ENCODE data around the gene ARPP21.

Gene ARPP21

GRCh38 chr3:35643495-35643894 lies 4.2 kb downstream of the ARPP21 start:
- no peak for DNase-seq

- no peak for DNase-seq
Measured at GRCh38 chr3:35644451-35644850, 5.1 kb downstream of the ARPP21 start.

- DNase-seq, result no peak
Measured at GRCh38 chr3:35645189-35645588, 5.9 kb downstream of the ARPP21 start.

- DNase-seq, result no peak
Measured at GRCh38 chr3:35646081-35646480, 6.8 kb downstream of the ARPP21 start.

- DNase-seq, result no peak
Measured at GRCh38 chr3:35647461-35647860, 8.1 kb downstream of the ARPP21 start.

GRCh38 chr3:35648347-35648746 lies 9.0 kb downstream of the ARPP21 start:
- no peak for DNase-seq

GRCh38 chr3:35649405-35649804 lies 10.1 kb downstream of the ARPP21 start:
- DNase-seq, result no peak

GRCh38 chr3:35651426-35651825 lies 12.1 kb downstream of the ARPP21 start:
- DNase-seq, result no peak

- DNase-seq, result no peak
Measured at GRCh38 chr3:35651851-35652250, 12.5 kb downstream of the ARPP21 start.

GRCh38 chr3:35653347-35653746 lies 14.0 kb downstream of the ARPP21 start:
- no peak for DNase-seq

- peak; percentile 30 to 48 for DNase-seq
Measured at GRCh38 chr3:35654476-35654875, 15.2 kb downstream of the ARPP21 start.

- DNase-seq, result no peak
Measured at GRCh38 chr3:35658686-35659085, 19.4 kb downstream of the ARPP21 start.

- peak in 1 of 2 experiments; percentile 27 for DNase-seq
Measured at GRCh38 chr3:35659768-35660167, 20.4 kb downstream of the ARPP21 start.

GRCh38 chr3:35663471-35663870 lies 24.1 kb downstream of the ARPP21 start:
- DNase-seq, result no peak

- peak; percentile 70 to 76 for DNase-seq
Measured at GRCh38 chr3:35664460-35664919, 25.2 kb downstream of the ARPP21 start.

- peak in 1 of 2 experiments; percentile 11 for DNase-seq
Measured at GRCh38 chr3:35665390-35666055, 26.2 kb downstream of the ARPP21 start.

GRCh38 chr3:35666888-35667287 lies 27.6 kb downstream of the ARPP21 start:
- DNase-seq, result no peak

- no peak for DNase-seq
Measured at GRCh38 chr3:35670408-35670965, 31.2 kb downstream of the ARPP21 start.

GRCh38 chr3:35671483-35671882 lies 32.2 kb downstream of the ARPP21 start:
- DNase-seq, result no peak

GRCh38 chr3:35673017-35673416 lies 33.7 kb downstream of the ARPP21 start:
- no peak for DNase-seq

- DNase-seq, result no peak
Measured at GRCh38 chr3:35674451-35675109, 35.3 kb downstream of the ARPP21 start.

GRCh38 chr3:35675206-35675605 lies 35.9 kb downstream of the ARPP21 start:
- DNase-seq, result no peak

- no peak for DNase-seq
Measured at GRCh38 chr3:35675621-35676020, 36.3 kb downstream of the ARPP21 start.

GRCh38 chr3:35677797-35678196 lies 38.5 kb downstream of the ARPP21 start:
- no peak for DNase-seq

All from Kasumi-1 (cell line).